CD1c-positive myeloid dendritic cell (primary cell): ENCODE data around the gene VAPB.

ENCODE experiments used
- DNase-seq: peaks from one replicate; pipeline ENCODE4 v3.0.0-alpha.2; 2016; ENCODE audit errors: extremely low spot score

The VAPB gene

DNA sequence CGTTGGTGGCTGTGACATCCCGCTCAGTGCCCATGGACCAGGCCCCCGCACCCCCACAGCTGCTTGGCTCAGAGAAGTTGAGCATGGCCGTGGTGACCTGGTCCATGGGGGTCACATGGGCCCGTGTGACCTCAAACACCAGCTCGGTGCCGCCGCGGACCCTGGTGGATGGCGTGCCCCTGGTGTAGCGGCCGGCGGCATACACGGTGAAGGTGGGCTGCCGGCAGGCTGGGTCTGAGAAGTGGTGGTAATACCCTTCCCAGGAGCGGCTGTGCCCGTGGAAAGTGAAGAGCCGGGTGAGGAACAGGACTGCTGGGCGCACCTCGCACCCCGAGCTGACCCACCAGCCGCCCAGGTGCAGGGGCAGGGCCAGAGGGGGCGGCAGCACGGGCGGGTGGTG, 72.1 kb downstream of the VAPB start:
- DNase-seq: no peak

DNA sequence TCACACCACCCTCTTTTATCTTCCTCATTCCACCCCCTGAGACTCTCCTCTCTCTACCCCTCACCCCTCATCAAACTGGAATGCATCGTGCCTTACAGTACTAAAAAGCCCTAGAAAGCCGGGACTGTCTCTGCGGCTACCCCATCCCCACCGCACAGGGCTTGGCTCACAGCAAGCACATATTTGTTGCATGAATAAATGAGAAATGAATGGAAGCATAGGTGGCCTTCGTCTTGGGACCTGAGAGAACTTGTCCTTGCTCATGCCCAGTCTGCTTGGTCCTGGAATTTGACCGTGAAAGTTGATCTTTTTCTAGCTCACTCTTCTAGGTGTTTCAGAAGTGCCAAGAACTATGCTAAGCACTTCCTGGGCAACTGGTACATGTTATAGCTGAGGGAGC, 72.9 kb downstream of the VAPB start:
- no peak for DNase-seq

- DNase-seq: no peak
These were observed 74.2 kb downstream of the VAPB start for GRCh38 chr20:58463256-58463655.

DNA sequence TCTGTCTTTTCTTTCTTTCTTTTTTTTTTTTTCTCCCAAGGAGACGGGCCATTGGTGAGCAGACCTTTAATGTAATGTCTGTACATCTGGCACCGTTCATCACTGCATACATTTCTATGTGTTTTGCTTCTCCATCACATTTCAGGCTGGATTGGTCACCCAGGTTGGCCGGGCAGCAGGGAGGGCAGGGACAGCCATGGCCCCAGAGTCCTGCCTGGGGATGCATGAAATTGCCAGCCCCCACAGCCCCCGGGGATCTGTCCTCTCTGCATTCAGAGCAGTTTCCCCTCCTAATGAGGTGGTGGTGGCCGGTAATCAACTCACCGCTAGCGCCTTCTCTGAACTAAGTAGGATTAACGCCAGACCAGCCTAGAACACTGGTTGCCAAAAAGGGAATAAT, 75.8 kb downstream of the VAPB start:
- no peak for DNase-seq

DNA sequence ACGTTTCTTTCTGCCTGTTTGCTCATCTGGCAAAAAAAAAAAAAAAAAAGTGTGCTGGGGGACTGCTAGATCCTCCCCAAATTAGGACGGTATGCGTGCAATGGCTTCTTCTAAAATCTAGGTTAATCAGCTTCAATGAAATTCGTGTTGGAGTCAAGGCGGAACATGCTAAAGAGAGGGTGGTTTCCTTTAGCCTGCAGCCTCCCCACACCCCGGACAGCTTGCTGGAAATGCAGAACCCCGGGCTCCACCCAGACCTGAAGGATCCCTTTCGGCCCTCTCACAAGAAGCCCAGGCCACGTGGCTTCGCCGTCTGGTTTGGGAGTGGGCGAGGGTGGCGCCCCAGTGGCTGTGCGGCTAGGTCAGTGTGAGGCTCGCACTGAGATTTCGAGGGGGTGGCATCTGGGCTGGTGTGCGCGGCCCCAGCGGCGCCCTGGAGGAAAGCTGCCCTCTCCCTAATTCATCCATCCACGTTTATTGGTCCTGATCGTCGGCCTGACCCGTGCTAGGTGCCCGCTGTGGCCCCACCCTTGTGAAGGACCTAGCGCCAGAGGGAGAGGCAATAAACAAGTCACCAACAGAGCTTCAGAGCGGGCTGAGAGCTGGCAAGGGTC, 77.2 kb downstream of the VAPB start:
- no peak for DNase-seq

GRCh38 chr20:58466729-58467571, 77.9 kb downstream of the VAPB start:
- DNase-seq: no peak

GRCh38 chr20:58467572-58468527, 78.8 kb downstream of the VAPB start:
- DNase-seq: no peak

DNA sequence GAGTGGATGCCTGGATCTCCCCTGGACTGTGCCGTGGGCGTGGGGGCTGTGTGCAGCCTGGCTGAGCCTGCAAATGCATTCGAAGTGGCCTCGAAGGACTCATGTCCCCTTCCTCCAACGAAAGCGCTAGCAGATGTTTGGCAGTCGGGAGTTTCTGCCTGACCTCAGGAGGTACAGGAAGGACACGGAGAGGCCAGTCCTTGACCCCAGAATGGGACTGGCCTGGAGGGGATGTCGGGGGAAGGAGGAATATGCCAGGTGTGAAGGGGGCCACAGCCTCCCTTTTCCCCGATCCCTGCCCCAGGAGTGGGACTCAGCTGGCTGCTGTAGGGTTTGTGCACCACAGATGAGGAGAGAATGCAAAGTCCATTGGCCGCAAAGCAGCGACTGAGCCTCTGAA, 80.6 kb downstream of the VAPB start:
- DNase-seq: no peak

DNA sequence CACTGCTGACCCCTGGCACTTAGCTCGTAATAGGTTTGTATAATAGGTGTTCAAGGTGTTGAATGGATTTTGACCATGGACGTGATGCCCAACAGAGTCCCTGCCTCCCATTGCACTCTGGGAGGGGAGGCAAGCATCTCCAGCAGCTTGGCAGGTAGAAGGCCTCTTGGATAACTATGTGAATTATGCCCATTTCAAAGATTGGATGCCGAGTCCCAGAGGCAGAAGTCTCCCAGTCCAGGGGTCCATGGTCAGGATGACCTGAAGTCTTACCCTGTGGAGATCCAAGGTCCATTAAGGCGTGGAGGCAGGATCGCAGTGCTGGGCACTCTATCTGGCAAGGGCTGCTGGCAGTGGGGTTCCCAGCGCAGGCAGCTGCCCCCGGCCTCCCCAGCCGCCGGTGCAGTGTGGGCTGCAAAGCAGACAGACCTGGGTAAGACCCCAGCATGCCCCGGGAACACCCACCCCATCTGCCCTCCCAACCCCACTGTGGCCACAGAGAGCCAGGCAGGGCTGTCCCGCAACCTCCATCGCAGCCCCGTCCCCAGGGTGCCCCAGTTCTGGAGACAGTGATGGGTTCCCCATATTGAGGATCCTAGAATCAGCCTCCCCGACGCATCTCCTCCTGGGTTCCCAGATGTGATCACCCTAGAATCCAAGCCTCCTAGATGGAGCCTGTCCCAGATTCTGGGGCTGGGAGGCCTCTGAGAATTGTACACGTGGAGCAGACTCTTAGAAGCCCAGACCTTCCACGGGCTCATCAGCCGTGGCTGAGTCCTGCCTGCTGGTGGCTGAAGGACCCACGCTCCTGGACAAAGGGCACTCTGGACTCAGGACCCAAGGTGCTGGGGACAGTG, 81.5 kb downstream of the VAPB start:
- no peak for DNase-seq

- no peak for DNase-seq
These were observed 82.5 kb downstream of the VAPB start for GRCh38 chr20:58471193-58472164.

- DNase-seq: no peak
These were observed 83.4 kb downstream of the VAPB start for GRCh38 chr20:58472273-58473018.

GRCh38 chr20:58473453-58474425, 84.7 kb downstream of the VAPB start:
- DNase-seq: no peak

GRCh38 chr20:58475466-58475865, 86.4 kb downstream of the VAPB start:
- no peak for DNase-seq

- DNase-seq: no peak
These were observed 89.2 kb downstream of the VAPB start for GRCh38 chr20:58478141-58478805.

DNA sequence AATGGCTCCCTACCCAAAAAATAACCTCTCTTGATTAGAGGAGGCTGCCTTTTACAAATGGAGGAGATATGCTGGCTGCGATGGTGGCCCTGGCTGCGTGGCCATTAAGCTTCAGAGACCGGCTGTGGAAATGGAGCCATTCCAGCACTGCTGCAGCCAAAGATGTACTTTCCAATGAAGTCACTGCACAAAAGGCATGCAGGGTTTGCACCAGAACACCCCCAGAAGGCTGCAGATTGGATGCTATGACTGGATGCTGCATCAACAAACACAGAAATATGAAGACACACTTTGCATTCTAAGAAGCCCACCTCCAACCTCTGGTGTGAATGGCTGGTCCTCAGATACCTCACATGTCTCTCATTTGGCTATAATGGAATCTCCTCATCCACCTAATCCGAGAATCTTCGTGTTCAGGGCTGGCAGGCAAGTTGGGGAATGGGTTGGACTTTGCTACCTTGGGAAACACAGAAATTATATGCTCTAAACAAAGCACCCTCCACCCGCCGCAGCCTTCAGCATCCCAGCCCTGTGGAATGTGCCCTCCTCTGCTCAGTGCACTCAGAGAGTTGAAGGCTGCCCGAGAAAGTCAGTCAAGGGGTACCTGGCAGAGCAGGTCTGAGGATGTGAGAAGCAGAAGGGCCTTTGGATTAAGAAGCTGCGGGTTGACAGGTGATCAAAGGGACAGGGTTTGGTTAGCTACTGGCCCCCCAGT, 90.9 kb downstream of the VAPB start:
- DNase-seq: no peak

DNA sequence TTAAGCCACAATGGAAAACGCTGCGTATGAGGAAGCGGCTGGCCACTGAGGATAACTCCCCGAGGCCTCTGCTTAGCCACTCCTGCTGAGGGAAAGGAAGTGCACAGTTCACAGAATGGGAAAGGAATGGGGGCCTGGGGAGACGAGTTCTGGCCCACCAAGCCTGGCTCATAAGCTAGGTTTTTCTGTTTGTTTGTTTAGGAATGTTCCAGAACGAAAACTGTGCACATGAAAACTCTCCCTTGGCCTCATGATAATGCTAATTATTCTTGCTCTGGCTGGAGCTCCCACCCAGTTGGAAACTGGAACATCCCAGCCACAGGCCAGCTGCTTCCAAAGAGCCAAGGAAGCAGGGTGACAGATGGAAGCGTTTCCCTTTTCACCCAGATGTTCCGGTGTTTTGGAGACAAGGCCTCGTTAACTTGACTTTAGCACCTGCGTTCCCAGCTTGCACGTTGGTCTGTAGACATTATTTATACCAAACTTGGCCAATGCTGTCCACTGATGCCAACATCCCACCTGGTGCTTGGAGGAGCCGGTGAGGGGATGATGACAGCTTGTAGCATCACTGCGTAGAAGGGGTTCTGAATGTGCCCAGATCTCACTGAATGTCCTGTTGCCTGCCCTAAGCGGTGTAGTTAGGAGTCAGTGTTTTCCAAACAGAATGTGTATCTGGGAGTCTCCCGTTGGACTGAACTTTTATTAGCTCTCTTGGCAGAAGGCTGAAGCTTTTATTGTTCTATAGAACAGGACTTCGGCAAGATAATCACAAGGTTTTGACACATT, 91.7 kb downstream of the VAPB start:
- DNase-seq: no peak
